Tibial nerve (tissue), 4 donors: ENCODE data around the gene HS6ST1.

ENCODE experiments used
- EP300 ChIP-seq, 2 donors: sonication (generic); formaldehyde crosslinking; IDR thresholded peaks; one replicate each; pipeline ENCODE4 v1.6.1; 2017; ENCODE audit warnings: antibody characterized with exemption in 2 of 2, mild to moderate bottlenecking in 1 of 2
- POLR2A ChIP-seq, 2 donors: fragments of 450-650 bp; IDR thresholded peaks; one replicate each; pipeline ENCODE4 v1.6.1; 2017; ENCODE audit warnings: antibody characterized with exemption in 2 of 2, mild to moderate bottlenecking in 2 of 2, moderate library complexity in 2 of 2
- TF ChIP-seq, protein P1 (sequence below), 5 experiments: fragments of 200-600 bp in 3 of 5; fragments of 450-650 bp in 2 of 5; sonication (generic) in 3 of 5; IDR thresholded peaks; one replicate each; pipeline ENCODE4 v1.5.1; 2016 to 2019; ENCODE audit warnings: antibody characterized with exemption in 5 of 5, mild to moderate bottlenecking in 3 of 5, moderate library complexity in 2 of 5

DNA sequence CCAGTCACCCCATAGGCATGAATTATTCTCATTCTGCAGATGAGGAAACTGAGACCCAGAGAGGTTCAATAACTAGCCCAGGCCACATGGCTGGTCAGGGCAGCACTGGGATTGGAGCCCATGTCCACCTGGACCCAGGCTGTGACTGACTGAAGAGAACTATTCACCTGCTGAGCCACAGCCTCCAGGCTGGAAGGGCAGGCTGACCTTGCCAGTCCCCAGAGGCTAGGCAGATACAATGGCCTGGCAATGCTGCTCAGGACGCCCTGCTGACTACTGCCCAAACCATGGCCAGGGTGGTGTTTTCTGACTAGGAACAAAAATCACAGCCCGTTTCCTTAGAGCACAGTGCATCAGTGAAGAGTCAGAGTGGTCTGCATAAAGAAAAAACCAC, 36.8 kb downstream of the HS6ST1 start:
- TF ChIP-seq, protein P1, sequence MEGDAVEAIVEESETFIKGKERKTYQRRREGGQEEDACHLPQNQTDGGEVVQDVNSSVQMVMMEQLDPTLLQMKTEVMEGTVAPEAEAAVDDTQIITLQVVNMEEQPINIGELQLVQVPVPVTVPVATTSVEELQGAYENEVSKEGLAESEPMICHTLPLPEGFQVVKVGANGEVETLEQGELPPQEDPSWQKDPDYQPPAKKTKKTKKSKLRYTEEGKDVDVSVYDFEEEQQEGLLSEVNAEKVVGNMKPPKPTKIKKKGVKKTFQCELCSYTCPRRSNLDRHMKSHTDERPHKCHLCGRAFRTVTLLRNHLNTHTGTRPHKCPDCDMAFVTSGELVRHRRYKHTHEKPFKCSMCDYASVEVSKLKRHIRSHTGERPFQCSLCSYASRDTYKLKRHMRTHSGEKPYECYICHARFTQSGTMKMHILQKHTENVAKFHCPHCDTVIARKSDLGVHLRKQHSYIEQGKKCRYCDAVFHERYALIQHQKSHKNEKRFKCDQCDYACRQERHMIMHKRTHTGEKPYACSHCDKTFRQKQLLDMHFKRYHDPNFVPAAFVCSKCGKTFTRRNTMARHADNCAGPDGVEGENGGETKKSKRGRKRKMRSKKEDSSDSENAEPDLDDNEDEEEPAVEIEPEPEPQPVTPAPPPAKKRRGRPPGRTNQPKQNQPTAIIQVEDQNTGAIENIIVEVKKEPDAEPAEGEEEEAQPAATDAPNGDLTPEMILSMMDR (IDR thresholded peaks at IDR 0.05) = no peak
- TF ChIP-seq EP300 (IDR thresholded peaks at IDR 0.05) = no peak
- TF ChIP-seq POLR2A (IDR thresholded peaks at IDR 0.05) = no peak
